GM21825 (cell line): ENCODE measurements around the gene PSD.
A peak's percentile ranks its signal among the peaks of the same experiment; 100 is the strongest.

ENCODE experiments used
- ATAC-seq: cut with Tn5 transposase; IDR thresholded peaks from one replicate; pipeline ENCODE4 v1.9.1; 2021; ENCODE audit warnings: mild to moderate bottlenecking, moderate library complexity; ENCODE audit not compliant: unreplicated experiment

Gene PSD

DNA sequence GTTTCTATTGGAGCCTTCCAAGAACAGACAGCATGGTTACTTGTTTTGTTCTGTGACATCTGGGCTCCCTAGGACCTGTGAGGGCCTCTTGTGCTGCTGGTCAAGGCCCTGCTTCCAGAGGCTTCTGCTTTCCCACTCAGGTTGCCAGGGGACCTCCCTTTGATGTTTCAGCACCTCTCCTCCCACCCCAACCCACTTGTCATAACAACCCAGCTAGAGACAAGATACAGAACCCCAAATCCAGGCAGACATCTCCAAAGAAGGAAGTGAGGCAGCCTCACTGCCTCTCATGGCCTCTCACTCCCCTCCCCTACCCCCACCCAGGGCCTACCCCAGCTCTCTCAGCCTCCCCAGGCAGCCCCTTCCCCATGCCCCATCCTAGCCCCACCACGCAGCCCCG lies 11.8 kb downstream of the PSD start:
- ATAC-seq, result no peak

DNA sequence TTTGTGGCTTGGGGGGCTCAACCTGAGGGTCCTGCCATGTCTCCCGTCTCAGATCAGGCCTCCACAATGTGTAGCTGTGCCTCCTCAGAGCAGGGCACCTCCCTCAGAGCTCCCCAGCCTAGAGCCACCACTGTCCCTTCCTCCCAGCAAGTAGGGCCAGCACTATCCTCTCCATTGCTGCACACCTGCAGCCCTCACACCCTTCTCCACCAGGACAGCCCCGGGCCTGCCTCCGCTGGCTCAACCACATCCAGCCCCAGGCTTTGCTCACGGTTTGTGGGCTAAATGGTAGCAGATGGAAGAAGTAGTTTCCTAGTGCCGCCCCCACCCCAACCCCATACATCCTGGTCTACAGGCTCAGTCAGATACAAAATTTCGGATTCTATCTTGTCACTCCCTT lies 13.0 kb downstream of the PSD start:
- ATAC-seq, result no peak

DNA sequence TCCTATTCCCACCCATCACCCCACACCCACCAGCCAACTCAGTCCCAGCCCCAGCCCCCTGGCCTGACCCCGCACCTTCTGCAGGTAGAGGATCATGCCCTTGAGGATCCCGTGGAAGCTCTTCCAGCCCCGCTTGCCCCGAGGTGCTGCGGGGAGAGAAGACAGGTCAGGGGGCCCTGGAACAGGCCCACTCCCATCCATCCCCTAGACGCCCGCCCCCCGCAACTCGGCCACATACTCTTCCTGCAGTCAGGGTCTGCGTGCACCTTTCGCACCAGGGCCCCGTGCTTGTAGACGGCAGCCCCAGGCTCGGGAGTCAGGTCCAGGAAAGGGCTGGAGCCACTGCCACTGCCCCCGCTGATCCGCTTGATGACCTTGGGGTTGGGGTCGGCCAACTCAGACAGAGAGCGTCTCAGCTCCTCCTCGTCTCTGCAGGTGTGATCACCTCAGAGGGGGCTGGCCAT lies 13.4 kb downstream of the PSD start:
- ATAC-seq, result no peak

DNA sequence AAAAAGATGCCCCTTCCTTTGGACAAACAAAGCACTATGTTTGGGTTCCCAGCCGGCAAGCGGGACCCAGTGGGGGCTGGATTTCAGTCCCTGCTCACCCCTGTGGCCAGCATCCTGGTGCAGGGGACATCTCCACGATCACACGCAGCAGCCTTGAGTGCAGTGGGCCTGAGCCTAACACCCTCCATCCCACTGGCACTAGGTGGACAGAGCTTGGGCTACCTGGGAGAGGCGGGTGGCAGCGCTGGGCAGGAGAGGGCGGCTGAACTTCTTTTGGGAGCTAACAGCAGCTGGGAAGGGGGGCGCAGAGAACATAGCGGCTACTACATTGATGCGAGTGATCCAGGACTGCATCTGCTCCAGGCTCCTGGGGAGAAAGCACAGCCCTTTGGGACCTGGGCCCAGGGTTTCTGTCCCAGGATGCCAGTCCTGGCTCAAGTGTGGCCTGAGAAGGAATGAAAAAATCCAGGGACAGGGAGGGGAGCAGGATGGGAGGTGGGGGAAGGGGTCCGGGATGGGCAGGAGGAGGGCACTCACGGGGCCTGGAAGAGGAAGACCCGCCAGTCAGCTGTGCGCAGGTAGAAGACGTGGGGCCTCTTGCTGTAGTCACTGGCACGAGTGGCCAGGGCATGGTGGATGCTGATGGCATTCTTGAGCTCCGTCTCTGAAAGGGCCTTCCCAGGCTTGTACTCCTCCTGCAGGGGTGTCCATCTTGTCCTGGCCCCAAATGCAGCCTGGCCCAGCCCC lies 14.1 kb downstream of the PSD start:
- ATAC-seq, result no peak

DNA sequence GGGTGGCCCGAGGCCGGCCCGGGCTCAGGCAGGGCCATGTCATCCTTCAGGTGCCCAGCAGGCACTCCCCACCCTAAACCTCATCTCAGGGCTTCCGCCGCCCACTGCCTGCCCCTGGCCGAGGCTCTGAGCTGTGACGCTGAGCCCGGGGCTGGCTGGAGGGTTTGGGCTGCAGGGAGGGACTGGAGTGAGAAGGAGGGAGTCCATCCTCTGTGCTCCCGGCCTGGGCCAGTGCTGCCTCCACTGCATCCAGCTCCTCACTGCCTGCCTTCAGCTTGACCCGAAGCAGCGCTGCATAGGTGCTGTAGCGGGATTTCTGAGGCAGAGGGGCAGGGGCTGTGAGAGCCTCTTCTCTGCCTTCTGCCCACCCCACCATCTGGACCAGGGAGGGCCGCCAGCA lies 15.5 kb downstream of the PSD start:
- no peak for ATAC-seq

GRCh38 chr10:102402512-102402896 lies 16.1 kb downstream of the PSD start:
- ATAC-seq, result no peak

GRCh38 chr10:102401735-102402511 lies 16.7 kb downstream of the PSD start:
- ATAC-seq, result no peak

DNA sequence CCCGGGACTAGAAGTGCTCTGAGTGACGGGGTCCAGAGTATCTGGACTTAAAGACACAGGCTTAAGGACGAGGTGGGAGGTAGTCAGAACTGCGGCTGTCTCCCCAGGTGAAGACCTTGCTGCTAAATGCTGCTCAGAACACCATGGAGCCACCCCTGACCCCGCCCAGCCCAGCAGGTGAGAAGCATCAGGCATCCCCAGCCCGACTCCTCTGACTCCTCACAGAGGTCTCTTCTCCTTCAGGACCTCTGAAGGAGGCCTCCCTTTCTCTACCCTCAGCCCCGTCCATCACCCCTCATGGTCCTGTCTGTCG lies 17.3 kb downstream of the PSD start:
- ATAC-seq, result no peak

DNA sequence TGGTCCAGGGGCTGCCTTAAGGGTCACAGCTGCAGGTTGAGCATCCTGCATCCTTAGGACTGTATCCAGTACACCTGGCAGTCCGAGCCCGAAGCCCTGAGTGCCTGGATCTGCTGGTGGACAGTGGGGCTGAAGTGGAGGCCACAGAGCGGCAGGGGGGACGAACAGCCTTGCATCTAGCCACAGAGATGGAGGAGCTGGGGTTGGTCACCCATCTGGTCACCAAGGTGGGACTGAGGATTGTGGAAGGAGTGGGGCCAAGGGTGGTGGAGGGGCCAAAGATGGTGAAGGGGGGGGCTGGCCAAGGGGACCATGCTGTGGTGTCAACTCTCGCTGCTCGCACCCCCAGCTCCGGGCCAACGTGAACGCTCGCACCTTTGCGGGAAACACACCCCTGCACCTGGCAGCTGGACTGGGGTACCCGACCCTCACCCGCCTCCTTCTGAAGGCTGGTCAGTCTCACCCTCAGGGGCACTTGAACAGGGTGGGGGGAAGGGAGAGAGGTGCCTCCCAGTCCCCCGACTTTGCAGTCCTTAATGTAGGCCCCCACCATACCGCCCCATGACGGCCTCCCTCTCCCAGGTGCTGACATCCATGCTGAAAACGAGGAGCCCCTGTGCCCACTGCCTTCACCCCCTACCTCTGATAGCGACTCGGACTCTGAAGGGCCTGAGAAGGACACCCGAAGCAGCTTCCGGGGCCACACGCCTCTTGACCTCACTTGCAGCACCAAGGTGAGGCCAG lies 17.8 kb downstream of the PSD start:
- ATAC-seq, result no peak

DNA sequence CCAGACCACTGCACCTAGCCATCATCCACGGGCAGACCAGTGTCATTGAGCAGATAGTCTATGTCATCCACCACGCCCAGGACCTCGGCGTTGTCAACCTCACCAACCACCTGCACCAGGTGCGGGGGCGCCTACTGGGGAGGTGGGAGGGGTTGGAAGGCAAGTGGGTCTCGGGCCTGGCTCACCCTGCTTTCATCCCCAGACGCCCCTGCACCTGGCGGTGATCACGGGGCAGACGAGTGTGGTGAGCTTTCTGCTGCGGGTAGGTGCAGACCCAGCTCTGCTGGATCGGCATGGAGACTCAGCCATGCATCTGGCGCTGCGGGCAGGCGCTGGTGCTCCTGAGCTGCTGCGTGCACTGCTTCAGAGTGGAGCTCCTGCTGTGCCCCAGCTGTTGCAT lies 18.5 kb downstream of the PSD start:
- ATAC-seq, result no peak

GRCh38 chr10:102399217-102400021 lies 19.2 kb downstream of the PSD start:
- peak; percentile 40 for ATAC-seq

DNA sequence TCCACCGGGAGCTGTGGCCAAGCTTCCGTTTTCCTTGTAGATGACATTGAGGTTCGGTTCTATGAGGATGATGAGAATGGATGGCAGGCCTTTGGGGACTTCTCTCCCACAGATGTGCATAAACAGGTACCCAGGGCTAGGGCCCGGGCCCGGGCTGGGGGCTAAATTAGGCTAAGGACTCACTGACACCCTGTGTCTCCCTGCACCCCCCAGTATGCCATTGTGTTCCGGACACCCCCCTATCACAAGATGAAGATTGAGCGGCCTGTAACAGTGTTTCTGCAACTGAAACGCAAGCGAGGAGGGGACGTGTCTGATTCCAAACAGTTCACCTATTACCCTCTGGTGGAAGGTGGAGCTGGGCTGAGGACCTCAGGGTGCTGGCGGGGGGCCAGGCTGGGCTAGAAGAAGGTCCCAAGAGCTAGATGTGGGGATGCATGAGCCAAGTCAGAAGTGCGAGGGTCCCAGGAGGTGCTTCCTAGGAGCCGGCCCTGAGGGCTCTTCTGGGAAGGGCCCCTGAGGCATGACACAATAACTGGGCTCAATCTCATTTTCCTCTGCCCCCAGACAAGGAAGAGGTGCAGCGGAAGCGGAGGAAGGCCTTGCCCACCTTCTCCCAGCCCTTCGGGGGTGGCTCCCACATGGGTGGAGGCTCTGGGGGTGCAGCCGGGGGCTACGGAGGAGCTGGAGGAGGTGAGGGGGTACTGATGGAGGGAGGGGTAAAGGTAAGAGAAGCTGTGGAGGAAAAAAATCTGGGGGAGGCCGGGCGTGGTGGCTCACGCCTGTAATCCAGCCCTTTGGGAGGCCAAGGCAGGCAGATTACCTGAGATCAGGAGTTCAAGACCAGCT lies 20.2 kb downstream of the PSD start:
- no peak for ATAC-seq

DNA sequence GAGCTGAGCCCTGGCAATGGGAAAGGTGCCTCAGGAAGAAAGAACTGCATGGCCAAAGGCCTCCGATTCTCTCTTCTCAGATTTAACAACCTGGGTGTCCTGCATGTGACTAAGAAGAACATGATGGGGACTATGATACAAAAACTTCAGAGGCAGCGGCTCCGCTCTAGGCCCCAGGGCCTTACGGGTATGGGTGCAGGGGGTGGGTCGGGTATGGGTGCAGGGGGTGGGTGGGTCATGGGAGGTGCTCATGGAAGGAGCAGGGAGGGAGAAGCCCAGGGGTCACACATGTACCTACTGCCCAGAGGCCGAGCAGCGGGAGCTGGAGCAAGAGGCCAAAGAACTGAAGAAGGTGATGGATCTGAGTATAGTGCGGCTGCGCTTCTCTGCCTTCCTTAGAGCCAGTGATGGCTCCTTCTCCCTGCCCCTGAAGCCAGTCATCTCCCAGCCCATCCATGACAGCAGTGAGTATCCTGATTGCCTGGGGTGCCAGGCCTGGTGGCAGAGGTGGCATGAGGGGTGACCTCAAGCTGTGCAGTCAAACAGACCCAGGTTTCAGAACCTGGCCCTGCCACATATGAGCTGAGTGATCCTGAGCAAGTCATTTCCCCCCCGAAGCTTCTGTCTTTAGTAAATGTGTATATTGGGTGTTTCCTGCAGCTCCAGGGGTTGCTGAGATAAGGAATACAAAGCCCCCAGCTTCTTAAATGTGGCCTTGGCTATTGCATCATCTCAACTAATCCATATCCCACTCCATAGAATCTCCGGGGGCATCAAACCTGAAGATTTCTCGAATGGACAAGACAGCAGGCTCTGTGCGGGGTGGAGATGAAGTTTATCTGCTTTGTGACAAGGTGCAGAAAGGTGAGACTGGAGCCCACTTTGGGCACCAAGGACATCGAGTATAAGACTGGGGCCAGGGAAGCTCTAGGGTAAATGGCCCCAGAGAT lies 21.1 kb downstream of the PSD start:
- no peak for ATAC-seq

DNA sequence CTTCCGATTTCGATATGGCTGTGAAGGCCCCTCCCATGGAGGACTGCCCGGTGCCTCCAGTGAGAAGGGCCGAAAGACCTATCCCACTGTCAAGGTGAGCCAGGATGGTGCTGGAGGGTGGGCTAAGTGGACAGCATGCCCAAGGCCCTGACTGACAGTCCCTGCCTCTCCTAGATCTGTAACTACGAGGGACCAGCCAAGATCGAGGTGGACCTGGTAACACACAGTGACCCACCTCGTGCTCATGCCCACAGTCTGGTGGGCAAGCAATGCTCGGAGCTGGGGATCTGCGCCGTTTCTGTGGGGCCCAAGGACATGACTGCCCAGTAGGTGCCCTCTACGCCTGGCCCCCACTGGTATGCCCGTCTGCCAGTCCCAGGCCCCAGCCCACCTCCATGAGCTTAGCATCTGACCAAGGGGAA lies 21.8 kb downstream of the PSD start:
- no peak for ATAC-seq

- no peak for ATAC-seq
Measured at GRCh38 chr10:102396317-102396650, 22.3 kb downstream of the PSD start.

DNA sequence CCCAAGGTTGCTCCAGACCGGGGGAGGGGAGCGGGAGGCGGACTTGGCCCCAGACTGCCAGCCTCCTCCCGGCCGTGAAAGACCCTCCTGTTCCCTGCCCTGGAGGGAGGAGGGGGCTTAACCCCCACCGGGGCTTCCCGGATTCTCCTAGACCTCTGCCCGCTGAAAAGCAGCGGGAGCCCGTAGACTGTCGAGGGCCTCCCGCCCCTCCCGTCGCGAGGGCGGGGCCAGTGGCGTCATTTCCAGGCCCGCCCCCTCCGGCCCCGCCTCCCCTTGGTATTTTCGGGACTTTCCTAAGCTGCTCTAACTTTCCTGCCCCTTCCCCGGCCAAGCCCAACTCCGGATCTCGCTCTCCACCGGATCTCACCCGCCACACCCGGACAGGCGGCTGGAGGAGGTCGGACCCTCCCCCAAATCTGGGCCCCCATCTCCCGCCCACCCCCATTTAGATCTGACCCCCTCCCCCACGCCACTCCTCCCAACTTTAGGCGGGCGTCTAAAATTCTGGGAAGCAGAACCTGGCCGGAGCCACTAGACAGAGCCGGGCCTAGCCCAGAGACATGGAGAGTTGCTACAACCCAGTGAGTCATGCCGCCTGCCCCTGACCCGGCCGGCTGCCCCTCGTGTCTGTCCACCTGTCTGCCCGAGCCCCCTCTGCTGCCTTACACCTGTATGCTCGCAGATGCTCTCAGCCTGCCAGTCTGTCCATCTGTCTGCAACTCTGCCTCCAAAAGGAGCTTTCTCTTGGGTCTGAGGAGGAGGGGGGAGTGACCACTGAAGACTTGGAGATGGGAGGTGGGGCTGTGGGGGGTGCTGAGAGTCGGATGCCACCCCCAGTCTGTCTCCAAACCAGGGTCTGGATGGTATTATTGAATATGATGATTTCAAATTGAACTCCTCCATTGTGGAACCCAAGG lies 22.9 kb downstream of the PSD start, which contains the start of gene NFKB2:
Gene NFKB2, plus strand, starts transcription at position 306 of the 917 bp plus-strand sequence. Its CDS starts 255 bp downstream, at position 561.
- peak; percentile 35 for ATAC-seq

DNA sequence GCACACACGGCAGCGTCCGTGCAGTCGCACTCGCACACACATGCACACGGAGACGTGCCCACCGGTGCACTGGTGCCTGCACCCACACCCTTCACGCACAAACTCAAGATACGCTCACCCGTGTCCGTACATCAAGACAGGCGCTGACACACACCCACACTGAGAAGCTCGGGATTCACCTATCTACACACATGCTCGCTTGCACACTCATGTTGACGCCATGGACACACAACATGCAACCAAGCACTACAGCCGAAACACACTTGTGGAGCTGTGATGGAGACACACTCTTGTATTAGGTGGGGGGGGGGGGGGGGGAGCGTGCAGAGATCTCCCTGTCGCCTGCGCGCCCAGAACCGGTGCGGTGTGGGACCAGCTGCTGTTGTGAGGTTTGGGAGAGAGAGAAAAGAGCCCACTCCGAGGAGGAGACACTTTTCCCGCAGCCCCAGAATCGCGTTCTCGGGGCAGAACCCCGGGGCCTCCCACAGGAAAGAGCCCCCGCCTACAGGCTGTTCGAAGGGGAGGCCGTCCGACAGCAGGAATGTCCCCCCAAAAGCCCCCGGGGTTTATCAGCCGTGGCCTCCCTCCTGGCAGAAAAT lies 23.7 kb downstream of the PSD start:
- ATAC-seq, result peak; percentile 5
